Colonic mucosa (tissue), 4 donors: ENCODE measurements around the gene RREB1. TPM values are rescaled to one million over a fixed set of nuclear protein-coding genes. Genes with fewer than 3 reads are reported as not detected.

Experiments
- DNase-seq: peaks from one replicate; pipeline ENCODE4 v3.0.0-alpha.2; 2020
- H3K27ac ChIP-seq: fragments of 200-600 bp; one replicate; pipeline ENCODE4 v1.8.0; 2021
- H3K27me3 ChIP-seq: fragments of 200-600 bp; one replicate; pipeline ENCODE4 v1.8.0; 2021
- H3K36me3 ChIP-seq: fragments of 200-600 bp; one replicate; pipeline ENCODE4 v1.8.0; 2021
- H3K4me1 ChIP-seq: fragments of 200-600 bp; one replicate; pipeline ENCODE4 v1.8.0; 2021; ENCODE audit warnings: mild to moderate bottlenecking
- H3K4me3 ChIP-seq: fragments of 200-600 bp; one replicate; pipeline ENCODE4 v1.8.0; 2021
- H3K9ac ChIP-seq, 2 donors: one replicate each; pipeline ENCODE4 v1.7.0; 2013; ENCODE audit warnings: control low read depth in 2 of 2, low read depth in 2 of 2, low read length in 2 of 2
- H3K9me3 ChIP-seq: fragments of 200-600 bp; one replicate; pipeline ENCODE4 v1.8.0; 2021
- intact Hi-C: fragments of 100-400 bp; cut with DNase I; formaldehyde crosslinking; loops from one replicate; pipeline ENCODE4 v1.14.1; 2022
- total RNA-seq, 2 donors: library from RNA; stranded (reverse); fragmentation: NEBNext Ultra II Directional in 1 of 2; extraction: Animal tissue kit (Norgen Biotek cat#: 25700) in 1 of 2; gene quantifications; one replicate each; pipeline ENCODE4 v1.2.1, GENCODE V29; 2021
- TF ChIP-seq, protein P1 (sequence below): fragments of 200-600 bp; IDR thresholded peaks from one replicate; pipeline ENCODE4 v1.8.0; 2022; ENCODE audit warnings: antibody characterized with exemption, mild to moderate bottlenecking
- donor health status: healthy.
- donor health status: DM: no; HTN: no; CAD: no.
- donor health status: DM: no; HTN: no; CAD: no.

Gene RREB1
- total RNA-seq, 2 donors from 2014 or later: 79.0 to 81.3 TPM

DNA sequence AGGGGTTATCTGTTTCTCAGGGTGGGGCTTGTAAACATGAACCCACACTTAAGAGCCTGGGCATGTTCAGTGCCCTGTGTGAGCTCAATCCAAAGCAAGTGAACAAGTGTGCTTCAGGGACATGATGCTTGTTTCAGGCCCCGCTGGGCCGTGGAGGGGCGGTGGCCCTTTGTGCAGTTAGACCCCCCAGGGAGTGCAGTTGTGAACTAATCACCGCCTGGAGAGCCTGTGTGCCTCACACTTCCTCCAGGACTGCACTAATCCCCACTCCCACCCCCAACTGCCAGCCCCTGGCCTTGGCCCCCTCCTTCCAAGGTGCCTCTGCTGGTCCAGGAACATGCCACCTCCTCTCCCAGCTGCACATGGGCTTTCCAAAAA lies 58.1 kb downstream of the RREB1 start:
- no peak for DNase-seq
- Histone ChIP-seq H3K27me3 (no peaks in the 10 kb centered on the region), H3K4me1 (peaks cover 57% of the 10 kb centered on the region), H3K9ac (peak overlapping the region in 1 of 2 donors; percentile 44), H3K9me3 (no peaks in the 10 kb centered on the region), H3K27ac (peak overlapping the region; percentile 63), H3K36me3 (no peaks in the 10 kb centered on the region), H3K4me3 (no peak overlapping the region)
- TF ChIP-seq, protein P1, sequence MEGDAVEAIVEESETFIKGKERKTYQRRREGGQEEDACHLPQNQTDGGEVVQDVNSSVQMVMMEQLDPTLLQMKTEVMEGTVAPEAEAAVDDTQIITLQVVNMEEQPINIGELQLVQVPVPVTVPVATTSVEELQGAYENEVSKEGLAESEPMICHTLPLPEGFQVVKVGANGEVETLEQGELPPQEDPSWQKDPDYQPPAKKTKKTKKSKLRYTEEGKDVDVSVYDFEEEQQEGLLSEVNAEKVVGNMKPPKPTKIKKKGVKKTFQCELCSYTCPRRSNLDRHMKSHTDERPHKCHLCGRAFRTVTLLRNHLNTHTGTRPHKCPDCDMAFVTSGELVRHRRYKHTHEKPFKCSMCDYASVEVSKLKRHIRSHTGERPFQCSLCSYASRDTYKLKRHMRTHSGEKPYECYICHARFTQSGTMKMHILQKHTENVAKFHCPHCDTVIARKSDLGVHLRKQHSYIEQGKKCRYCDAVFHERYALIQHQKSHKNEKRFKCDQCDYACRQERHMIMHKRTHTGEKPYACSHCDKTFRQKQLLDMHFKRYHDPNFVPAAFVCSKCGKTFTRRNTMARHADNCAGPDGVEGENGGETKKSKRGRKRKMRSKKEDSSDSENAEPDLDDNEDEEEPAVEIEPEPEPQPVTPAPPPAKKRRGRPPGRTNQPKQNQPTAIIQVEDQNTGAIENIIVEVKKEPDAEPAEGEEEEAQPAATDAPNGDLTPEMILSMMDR: no peak
- intact Hi-C loops: no loop called here

DNA sequence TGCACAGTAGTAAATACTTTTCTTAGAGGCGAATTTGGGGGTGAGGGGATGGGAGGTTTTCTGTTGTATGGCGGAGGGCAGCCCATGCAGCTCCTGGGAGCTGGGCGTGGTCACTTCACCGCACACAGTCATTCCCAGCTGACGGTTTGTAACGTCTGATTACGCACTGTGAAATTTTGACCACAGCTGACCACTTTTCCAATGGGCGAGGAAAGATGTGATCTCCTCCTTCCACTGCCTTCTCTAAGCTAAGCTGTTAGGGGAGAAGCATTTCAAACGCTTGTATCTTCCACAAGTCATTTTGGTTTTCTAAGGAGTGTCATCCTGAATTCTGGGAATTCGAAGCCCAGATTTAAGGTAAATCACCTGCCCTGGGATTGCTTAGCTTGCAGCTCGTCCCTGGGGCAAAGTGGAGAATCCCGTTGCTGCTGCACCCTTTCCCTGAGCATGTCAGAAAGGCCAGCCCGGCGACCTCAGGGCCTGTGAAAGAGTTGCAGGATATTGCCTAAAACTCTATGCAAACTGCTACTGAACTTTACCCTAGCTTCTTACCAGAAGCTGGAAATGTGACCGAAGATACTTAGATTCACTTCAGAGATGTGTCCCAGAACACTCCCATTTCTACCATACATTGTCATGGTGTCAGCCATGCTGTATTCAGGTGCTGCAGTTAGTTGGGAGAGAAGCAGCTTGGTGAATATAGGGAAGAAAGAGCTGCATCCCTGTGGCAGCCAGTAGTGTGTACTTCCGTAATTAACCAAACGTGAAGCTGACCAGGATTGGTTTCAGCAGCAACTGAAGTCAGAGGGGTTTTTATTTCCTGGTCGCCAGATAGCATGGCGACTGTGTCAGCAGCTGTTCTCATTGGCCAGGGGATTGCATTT lies 58.9 kb downstream of the RREB1 start:
- Histone ChIP-seq H3K27me3 (no peaks in the 10 kb centered on the region), H3K9me3 (no peaks in the 10 kb centered on the region), H3K4me3 (no peak overlapping the region), H3K4me1 (peaks cover 62% of the 10 kb centered on the region), H3K9ac (peak overlapping the region in 1 of 2 donors; percentile 44), H3K36me3 (no peaks in the 10 kb centered on the region), H3K27ac (peak overlapping the region; percentile 63)
- TF ChIP-seq, protein P1: no peak
- intact Hi-C loops: no loop called here
- DNase-seq: peak; percentile 66

DNA sequence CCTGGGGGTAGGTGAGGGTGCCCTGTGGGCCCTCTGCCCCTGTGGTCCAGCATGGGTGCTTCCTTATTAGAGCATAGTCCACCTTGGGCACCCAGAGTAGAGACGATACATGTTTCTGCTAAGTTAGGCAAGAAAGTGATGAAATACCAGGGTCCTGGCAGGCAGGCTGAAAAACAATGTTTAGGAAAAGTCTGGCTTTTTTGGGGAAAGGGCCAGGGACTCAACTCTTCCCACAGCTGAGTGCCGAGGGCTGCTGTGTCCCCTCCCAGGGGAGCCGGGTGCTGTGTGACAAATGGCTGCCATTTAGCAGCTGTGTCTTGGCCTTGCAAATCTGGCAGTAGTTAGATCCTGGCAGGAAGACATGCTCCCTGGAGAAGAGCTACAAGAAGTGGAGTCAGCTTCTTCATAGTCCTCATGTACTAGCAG lies 61.5 kb downstream of the RREB1 start:
- TF ChIP-seq, protein P1: no peak
- H3K4me1 ChIP-seq: peaks cover 57% of the 10 kb centered on the region
- H3K9ac ChIP-seq: peak overlapping the region in 1 of 2 donors; percentile 62

DNA sequence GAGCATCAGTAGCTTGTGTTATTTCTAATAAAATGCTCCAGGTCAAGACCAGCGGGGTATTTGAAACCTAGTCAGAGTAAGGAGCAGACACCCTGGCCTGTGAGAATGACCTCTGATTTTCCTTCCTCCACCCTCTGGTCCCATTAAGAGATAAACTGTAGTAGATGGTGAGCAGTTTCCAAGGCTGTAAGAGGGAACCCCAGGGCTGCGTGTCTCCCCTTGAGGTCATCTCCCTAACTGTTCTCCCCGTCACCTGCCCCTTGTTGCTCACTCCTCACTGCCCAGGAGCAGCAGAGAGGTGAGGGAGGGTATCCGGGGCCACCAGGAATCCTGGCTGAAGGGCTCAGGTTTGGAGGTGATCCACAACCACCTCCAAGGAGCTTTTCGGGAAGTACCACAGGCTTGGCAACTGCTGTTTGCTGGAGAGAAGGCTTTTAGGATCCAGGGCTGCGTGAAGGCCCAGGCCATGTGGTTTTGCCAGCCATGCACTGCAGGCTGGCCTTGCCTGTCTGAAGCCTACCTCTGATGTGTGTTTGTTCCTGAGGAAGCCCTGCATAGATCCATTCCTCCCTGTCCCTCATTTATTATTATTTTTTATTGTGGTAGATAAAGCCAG lies 62.5 kb downstream of the RREB1 start:
- Histone ChIP-seq H3K27me3 (no peaks in the 10 kb centered on the region), H3K36me3 (no peaks in the 10 kb centered on the region), H3K27ac (peak overlapping the region; percentile 28), H3K4me3 (no peak overlapping the region), H3K9me3 (no peaks in the 10 kb centered on the region), H3K9ac (peak overlapping the region in 1 of 2 donors; percentile 62), H3K4me1 (peaks cover 48% of the 10 kb centered on the region)
- intact Hi-C loops: no loop called here
- TF ChIP-seq, protein P1: no peak
- no peak for DNase-seq

More for the DNA sequence above, 61.5 kb downstream of the RREB1 start:
- DNase-seq: no peak
- H3K4me3 ChIP-seq: no peak overlapping the region
- H3K27me3 ChIP-seq: no peaks in the 10 kb centered on the region
- H3K27ac ChIP-seq: peak overlapping the region; percentile 28
- no peaks in the 10 kb centered on the region for H3K36me3 ChIP-seq
- H3K9me3 ChIP-seq: no peaks in the 10 kb centered on the region
- intact Hi-C loops: no loop called here

DNA sequence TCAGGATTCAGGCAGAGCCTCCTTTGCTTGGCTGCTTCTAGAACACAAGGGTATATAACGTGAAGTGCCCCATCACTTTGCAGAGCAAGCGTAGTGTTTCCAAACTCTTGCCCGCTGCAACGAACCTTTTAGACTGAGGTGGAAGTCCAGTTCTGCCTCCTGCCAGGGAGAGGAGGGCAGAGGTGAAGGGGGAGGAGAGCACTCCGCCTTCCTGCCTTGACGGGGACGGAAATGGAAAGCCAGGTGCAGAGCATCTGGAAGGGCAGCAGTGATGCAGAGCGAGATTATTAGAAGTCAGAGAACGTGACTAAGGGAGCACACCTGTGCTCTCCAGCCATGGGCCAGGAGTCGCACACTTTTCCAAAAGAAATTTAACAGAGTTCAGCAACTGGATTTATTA lies 63.4 kb downstream of the RREB1 start:
- TF ChIP-seq, protein P1: no peak
- intact Hi-C loops: no loop called here
- Histone ChIP-seq H3K9me3 (no peaks in the 10 kb centered on the region), H3K36me3 (no peaks in the 10 kb centered on the region), H3K9ac (peak overlapping the region in 1 of 2 donors; percentile 62), H3K27ac (peak overlapping the region; percentile 30), H3K27me3 (no peaks in the 10 kb centered on the region), H3K4me1 (peaks cover 39% of the 10 kb centered on the region), H3K4me3 (no peak overlapping the region)
- DNase-seq: peak; percentile 83
